Caco-2 (cell line): ENCODE data around the gene LRRC8B. TPM values are rescaled to one million over a fixed set of nuclear protein-coding genes. Genes with fewer than 3 reads are reported as not detected.

Source experiments
- BruUV-seq: library from RNA; stranded (reverse); fragments of 400-500 nt; replicated peaks from 2 replicates; lab custom pipeline; 2021; lab: Mats Ljungman, UMichigan
- CTCF ChIA-PET: fragments of 300-600 bp; sonication (Branson Sonifier 250); formaldehyde crosslinking; loops from one replicate; lab custom pipeline; 2022; ENCODE audit warnings: antibody characterized with exemption; lab: Charles Lee
- POLR2A ChIA-PET: fragments of 300-600 bp; sonication (Branson Sonifier 250); formaldehyde crosslinking; loops from one replicate; lab custom pipeline; 2022; ENCODE audit warnings: antibody characterized with exemption; lab: Charles Lee
- DNase-seq, 2 experiments: peaks; one replicate each; pipeline versions ENCODE4 v3.0.0 to v3.0.0-alpha.2; 2020 to 2022
- H3K27me3 ChIP-seq: replicated peaks from 2 replicates; pipeline ENCODE4 v1.6.0; 2011; ENCODE audit warnings: low read length; ENCODE audit not compliant: control insufficient read depth, insufficient read depth
- H3K36me3 ChIP-seq: 2 replicates; pipeline ENCODE4 v1.5.1; 2011; ENCODE audit warnings: low read length; ENCODE audit not compliant: control insufficient read depth, insufficient read depth
- H3K4me1 ChIP-seq: fragments of 250-450 bp; sonication (Bioruptor Pico); 2 replicates; pipeline ENCODE4 v1.5.1; 2020; ENCODE audit warnings: mild to moderate bottlenecking
- H3K4me3 ChIP-seq: 2 replicates; pipeline ENCODE4 v1.5.1; 2011; ENCODE audit warnings: low read depth, mild to moderate bottlenecking, control low read depth, low read length
- H3K9me3 ChIP-seq: fragments of 250-450 bp; sonication (Bioruptor Pico); 2 replicates; pipeline ENCODE4 v1.5.1; 2020; ENCODE audit warnings: mild to moderate bottlenecking, moderate library complexity
- H3K27ac Mint-ChIP-seq: one replicate; pipeline ENCODE4 v1.8.0; 2022; ENCODE audit warnings: mixed read lengths; ENCODE audit not compliant: unreplicated experiment
- H3K27me3 Mint-ChIP-seq: one replicate; pipeline ENCODE4 v1.8.0; 2022; ENCODE audit warnings: mixed read lengths; ENCODE audit not compliant: insufficient read depth, unreplicated experiment
- H3K36me3 Mint-ChIP-seq: one replicate; pipeline ENCODE4 v1.8.0; 2022; ENCODE audit warnings: mild to moderate bottlenecking, mixed read lengths; ENCODE audit not compliant: insufficient read depth, unreplicated experiment
- H3K4me1 Mint-ChIP-seq: one replicate; pipeline ENCODE4 v1.8.0; 2022; ENCODE audit warnings: low read depth, mixed read lengths; ENCODE audit not compliant: unreplicated experiment
- H3K4me3 Mint-ChIP-seq: one replicate; pipeline ENCODE4 v1.8.0; 2022; ENCODE audit warnings: mild to moderate bottlenecking, moderate library complexity, mixed read lengths; ENCODE audit not compliant: unreplicated experiment
- H3K9me3 Mint-ChIP-seq: one replicate; pipeline ENCODE4 v1.8.0; 2022; ENCODE audit warnings: mixed read lengths; ENCODE audit not compliant: unreplicated experiment
- intact Hi-C: fragments of 100-400 bp; cut with micrococcal nuclease; formaldehyde crosslinking; loops from one replicate; pipeline ENCODE4 v1.10.0; 2022; ENCODE audit not compliant: unreplicated experiment
- total RNA-seq: library from RNA; stranded (reverse); gene quantifications from 2 replicates; pipeline ENCODE4 v1.2.3, GENCODE V29; 2022
- TF ChIP-seq, protein P1 (sequence below), 2 experiments: fragments of 200-600 bp in 1 of 2; IDR thresholded peaks; 1 replicate in 1 of 2; 2 replicates in 1 of 2; pipeline versions ENCODE4 v1.5.1 to v1.8.0; 2011 to 2022; ENCODE audit warnings: antibody characterized with exemption in 1 of 2, control low read depth in 1 of 2, inconsistent platforms in 1 of 2, low read depth in 1 of 2, low read length in 1 of 2, mild to moderate bottlenecking in 1 of 2, moderate library complexity in 1 of 2; ENCODE audit not compliant: insufficient read depth in 1 of 2, severe bottlenecking in 1 of 2, unreplicated experiment in 1 of 2

The LRRC8B gene
- total RNA-seq, 1 experiment from 2014 or later = 10.8 TPM

DNA sequence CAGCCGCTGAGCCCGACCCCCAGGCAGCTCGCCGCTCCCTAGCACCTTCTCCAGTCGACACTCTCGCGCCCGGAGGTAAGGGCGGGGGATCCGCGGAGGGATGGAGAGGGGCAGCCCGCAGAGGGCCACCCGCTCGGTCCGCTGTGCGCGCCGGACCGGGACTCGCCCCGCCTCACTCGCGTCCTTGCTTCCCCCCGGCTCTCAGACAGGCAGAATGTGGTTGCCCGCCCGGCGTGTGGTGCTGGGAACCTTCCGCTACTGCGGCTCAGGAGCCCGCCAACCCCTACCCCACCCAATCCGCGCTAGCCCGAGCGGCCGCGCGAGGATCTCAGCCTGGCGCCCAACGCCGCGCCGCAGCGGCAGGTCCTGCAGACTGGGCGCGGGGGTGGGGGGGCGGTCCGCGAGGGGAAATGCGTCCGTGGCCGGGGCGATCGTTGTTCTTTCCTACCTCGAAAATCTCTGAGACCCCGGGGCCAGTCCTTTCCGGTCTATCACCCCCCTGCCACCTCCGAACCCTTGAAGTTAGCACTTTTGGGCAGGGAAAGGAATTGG, 108.7 kb downstream of the LRRC8B start:
- no peaks in the 10 kb centered on the region for H3K27me3 ChIP-seq
- no peaks in the 10 kb centered on the region for H3K36me3 Mint-ChIP-seq
- H3K9me3 ChIP-seq = no peaks in the 10 kb centered on the region
- peak in 1 of 2 experiments; percentile 15 for DNase-seq
- H3K4me1 Mint-ChIP-seq = no peaks in the 10 kb centered on the region
- peak overlapping the region; percentile 57 for H3K4me3 ChIP-seq
- H3K4me1 ChIP-seq = peaks cover 6% of the 10 kb centered on the region; the same call in 1 of the 2 replicates
- no peak overlapping the region for H3K27ac Mint-ChIP-seq
- H3K36me3 ChIP-seq = no peaks in the 10 kb centered on the region
- H3K9me3 Mint-ChIP-seq = no peaks in the 10 kb centered on the region
- peaks cover 4% of the 10 kb centered on the region for H3K27me3 Mint-ChIP-seq
- peak overlapping the region; percentile 81 for H3K4me3 Mint-ChIP-seq
- intact Hi-C loops = no loop called here
- POLR2A ChIA-PET = no interaction called here
- CTCF ChIA-PET = no interaction called here
- BruUV-seq = no TSS peak
- TF ChIP-seq, protein P1, sequence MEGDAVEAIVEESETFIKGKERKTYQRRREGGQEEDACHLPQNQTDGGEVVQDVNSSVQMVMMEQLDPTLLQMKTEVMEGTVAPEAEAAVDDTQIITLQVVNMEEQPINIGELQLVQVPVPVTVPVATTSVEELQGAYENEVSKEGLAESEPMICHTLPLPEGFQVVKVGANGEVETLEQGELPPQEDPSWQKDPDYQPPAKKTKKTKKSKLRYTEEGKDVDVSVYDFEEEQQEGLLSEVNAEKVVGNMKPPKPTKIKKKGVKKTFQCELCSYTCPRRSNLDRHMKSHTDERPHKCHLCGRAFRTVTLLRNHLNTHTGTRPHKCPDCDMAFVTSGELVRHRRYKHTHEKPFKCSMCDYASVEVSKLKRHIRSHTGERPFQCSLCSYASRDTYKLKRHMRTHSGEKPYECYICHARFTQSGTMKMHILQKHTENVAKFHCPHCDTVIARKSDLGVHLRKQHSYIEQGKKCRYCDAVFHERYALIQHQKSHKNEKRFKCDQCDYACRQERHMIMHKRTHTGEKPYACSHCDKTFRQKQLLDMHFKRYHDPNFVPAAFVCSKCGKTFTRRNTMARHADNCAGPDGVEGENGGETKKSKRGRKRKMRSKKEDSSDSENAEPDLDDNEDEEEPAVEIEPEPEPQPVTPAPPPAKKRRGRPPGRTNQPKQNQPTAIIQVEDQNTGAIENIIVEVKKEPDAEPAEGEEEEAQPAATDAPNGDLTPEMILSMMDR (IDR thresholded peaks at IDR 0.05; ENCODE audit: insufficient read depth in 1 of 2, low read depth in 1 of 2, low read length in 1 of 2, severe bottlenecking in 1 of 2, unreplicated experiment in 1 of 2) = no peak

DNA sequence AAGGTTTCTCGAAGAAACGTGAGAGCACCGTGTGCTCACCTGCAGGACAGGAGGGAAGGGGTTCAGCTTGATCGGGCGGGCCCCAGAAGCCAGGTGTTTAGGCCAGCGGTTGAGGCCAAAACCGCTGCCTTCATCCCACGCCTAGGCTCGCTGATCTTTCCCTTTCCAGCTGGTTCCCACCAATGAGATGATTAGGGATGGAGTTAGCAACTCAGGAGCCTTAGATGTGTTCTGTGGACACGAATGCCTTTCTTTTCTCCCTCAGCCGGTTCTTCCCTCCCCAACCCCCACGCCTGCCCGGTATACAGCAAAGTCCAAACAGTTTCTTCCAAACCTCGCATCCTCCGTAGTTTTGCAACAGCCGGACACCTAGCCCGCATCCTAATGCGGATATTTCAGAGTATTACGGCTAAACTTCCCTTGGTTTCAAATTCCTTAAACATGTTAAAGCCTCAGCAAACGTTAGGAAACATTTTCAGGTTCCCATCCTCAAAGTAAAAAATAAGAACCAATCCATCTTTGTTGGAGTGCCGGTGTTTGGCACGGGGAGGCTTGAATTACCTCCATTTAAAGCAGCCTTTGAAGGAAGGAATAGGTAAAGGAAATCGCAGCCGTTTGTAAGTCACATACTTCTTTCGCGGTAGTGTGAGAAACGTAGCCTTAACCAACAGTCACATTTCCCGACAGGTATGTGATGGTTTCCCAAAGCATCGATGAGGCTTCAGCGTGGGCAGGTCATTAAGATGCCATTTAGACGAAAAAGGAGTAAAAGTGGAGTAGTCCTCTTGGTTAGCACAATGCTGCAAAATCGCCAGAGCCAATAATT, 109.4 kb downstream of the LRRC8B start:
- Histone ChIP-seq H3K27me3 (no peaks in the 10 kb centered on the region), H3K9me3 (no peaks in the 10 kb centered on the region), H3K36me3 (no peaks in the 10 kb centered on the region), H3K4me3 (peak overlapping the region; percentile 57), H3K4me1 (peaks cover 6% of the 10 kb centered on the region; the same call in 1 of the 2 replicates)
- TF ChIP-seq, protein P1 (IDR thresholded peaks at IDR 0.05; ENCODE audit: insufficient read depth in 1 of 2, low read depth in 1 of 2, low read length in 1 of 2, severe bottlenecking in 1 of 2, unreplicated experiment in 1 of 2) = no peak
- Mint-ChIP-seq H3K27ac (no peak overlapping the region), H3K4me3 (peak overlapping the region; percentile 81), H3K4me1 (no peaks in the 10 kb centered on the region), H3K36me3 (no peaks in the 10 kb centered on the region), H3K9me3 (no peaks in the 10 kb centered on the region), H3K27me3 (peaks cover 4% of the 10 kb centered on the region)
- POLR2A ChIA-PET = no interaction called here
- CTCF ChIA-PET = no interaction called here
- intact Hi-C loops = no loop called here
- no TSS peak for BruUV-seq
- no peak for DNase-seq

DNA sequence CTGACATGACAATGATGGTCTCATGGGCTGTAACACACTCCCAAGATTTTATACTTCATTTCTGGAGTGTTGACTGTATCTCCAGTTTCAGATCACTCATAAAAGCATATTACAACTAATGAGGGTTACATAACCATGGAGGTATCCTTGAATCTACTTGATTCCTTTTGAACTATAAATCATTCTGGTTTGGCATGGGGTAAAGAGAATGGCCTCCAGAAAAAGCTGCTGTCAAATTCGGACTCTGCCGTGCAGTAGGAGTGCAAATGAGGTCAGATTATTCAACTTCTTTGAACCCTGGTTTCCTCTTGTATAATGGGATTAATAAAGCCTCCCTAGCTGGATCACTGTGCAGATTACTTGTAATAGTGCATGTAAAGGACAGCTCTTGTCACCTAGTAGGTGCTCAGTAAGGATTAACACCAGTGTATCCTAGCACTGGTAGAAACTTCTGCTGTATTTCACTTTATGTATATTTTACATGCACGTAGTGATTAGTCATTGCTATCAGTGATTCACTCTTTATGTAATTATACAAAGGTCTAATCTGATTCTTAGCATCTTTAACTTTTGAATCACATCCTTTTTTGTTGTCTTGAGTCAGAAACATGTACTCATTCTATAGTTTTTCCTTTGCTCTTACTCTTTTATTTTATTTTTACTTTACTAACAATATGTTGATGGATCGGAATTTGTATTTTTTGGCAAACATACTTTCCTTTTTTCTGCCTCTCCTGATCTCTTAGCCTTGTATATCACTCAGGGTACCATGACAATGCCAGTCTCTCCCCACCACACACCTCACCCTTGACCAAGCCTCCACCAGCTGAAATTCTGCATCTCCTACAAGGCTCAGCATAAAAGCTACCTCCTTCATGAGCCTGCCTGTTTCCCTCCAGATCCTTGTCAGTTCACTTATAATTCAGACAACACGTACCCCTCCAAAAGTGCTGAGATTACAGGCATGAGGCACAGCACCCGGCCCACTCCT, 111.5 kb downstream of the LRRC8B start:
- H3K4me1 ChIP-seq = peaks cover 6% of the 10 kb centered on the region; the same call in 1 of the 2 replicates
- no TSS peak for BruUV-seq
- no peaks in the 10 kb centered on the region for H3K9me3 ChIP-seq
- H3K27me3 ChIP-seq = no peaks in the 10 kb centered on the region
- no peak overlapping the region for H3K4me3 Mint-ChIP-seq
- CTCF ChIA-PET = no interaction called here
- intact Hi-C loops = no loop called here
- no peak overlapping the region for H3K27ac Mint-ChIP-seq
- no peaks in the 10 kb centered on the region for H3K36me3 Mint-ChIP-seq
- DNase-seq = no peak
- H3K4me3 ChIP-seq = no peak overlapping the region
- POLR2A ChIA-PET = no interaction called here
- TF ChIP-seq, protein P1 (IDR thresholded peaks at IDR 0.05; ENCODE audit: insufficient read depth in 1 of 2, low read depth in 1 of 2, low read length in 1 of 2, severe bottlenecking in 1 of 2, unreplicated experiment in 1 of 2) = no peak
- no peaks in the 10 kb centered on the region for H3K4me1 Mint-ChIP-seq
- no peaks in the 10 kb centered on the region for H3K9me3 Mint-ChIP-seq
- H3K36me3 ChIP-seq = no peaks in the 10 kb centered on the region
- peaks cover 4% of the 10 kb centered on the region for H3K27me3 Mint-ChIP-seq
